A673 (cell line): Measurements from ENCODE around the gene ZFAND5. TPM values are rescaled to one million over a fixed set of nuclear protein-coding genes. Genes with fewer than 3 reads are reported as not detected.

Experiments
- BruUV-seq: library from RNA; stranded (reverse); fragments of 400-500 nt; replicated peaks from 2 replicates; lab custom pipeline; 2021; lab: Mats Ljungman, UMichigan
- CTCF ChIA-PET: fragments of 300-600 bp; sonication (Branson Sonifier 250); formaldehyde crosslinking; loops from one replicate; lab custom pipeline; 2022; ENCODE audit warnings: antibody characterized with exemption; lab: Charles Lee
- POLR2A ChIA-PET: fragments of 300-600 bp; sonication (Branson Sonifier 250); formaldehyde crosslinking; loops from one replicate; lab custom pipeline; 2022; ENCODE audit warnings: antibody characterized with exemption; ENCODE audit not compliant: low non-redundant PET; lab: Charles Lee
- DNase-seq: peaks from one replicate; pipeline ENCODE4 v3.0.0-alpha.2; 2015; ENCODE audit warnings: low spot score
- H3K27ac ChIP-seq: fragments of 200-600 bp; sonication (generic); 2 replicates; pipeline ENCODE4 v1.5.1; 2016; ENCODE audit warnings: mixed run types, low read depth, mild to moderate bottlenecking, mixed read lengths, antibody characterized with exemption, low read length; ENCODE audit not compliant: poor library complexity, severe bottlenecking
- H3K27me3 ChIP-seq: fragments of 200-600 bp; sonication (generic); replicated peaks from 2 replicates; pipeline ENCODE4 v1.6.1; 2017; ENCODE audit warnings: mixed run types, low read depth, mild to moderate bottlenecking, mixed read lengths, antibody characterized with exemption, low read length; ENCODE audit not compliant: insufficient read depth, poor library complexity
- H3K36me3 ChIP-seq: fragments of 200-600 bp; sonication (generic); 2 replicates; pipeline ENCODE4 v1.6.1; 2016; ENCODE audit warnings: mixed run types, mild to moderate bottlenecking, mixed read lengths, antibody characterized with exemption, low read length; ENCODE audit not compliant: insufficient read depth, poor library complexity, severe bottlenecking
- H3K4me1 ChIP-seq: fragments of 200-600 bp; sonication (generic); 2 replicates; pipeline ENCODE4 v1.6.1; 2017; ENCODE audit warnings: mixed run types, mild to moderate bottlenecking, mixed read lengths, antibody characterized with exemption, low read length; ENCODE audit not compliant: insufficient read depth, poor library complexity, severe bottlenecking
- H3K4me3 ChIP-seq: fragments of 200-600 bp; sonication (generic); 2 replicates; pipeline ENCODE4 v1.5.1; 2016; ENCODE audit warnings: low read depth, mixed run types, mild to moderate bottlenecking, mixed read lengths, low read length; ENCODE audit not compliant: poor library complexity, severe bottlenecking
- H3K9me3 ChIP-seq: fragments of 200-600 bp; sonication (generic); 2 replicates; pipeline ENCODE4 v1.6.1; 2016; ENCODE audit warnings: mixed run types, low read depth, mild to moderate bottlenecking, mixed read lengths, antibody characterized with exemption, low read length; ENCODE audit not compliant: poor library complexity, severe bottlenecking
- EZH2 ChIP-seq: fragments of 200-600 bp; sonication (generic); IDR thresholded peaks from 2 replicates; pipeline ENCODE4 v1.6.1; 2017; ENCODE audit warnings: borderline replicate concordance, low read depth, mild to moderate bottlenecking, mixed read lengths, antibody characterized with exemption, low read length; ENCODE audit not compliant: poor library complexity, severe bottlenecking
- intact Hi-C: fragments of 100-400 bp; cut with micrococcal nuclease; formaldehyde crosslinking; loops from one replicate; pipeline ENCODE4 v1.10.0; 2022; ENCODE audit not compliant: unreplicated experiment
- total RNA-seq: library from RNA; stranded (reverse); gene quantifications from 2 replicates; pipeline ENCODE4 v1.2.3, GENCODE V29; 2021
- TF ChIP-seq, protein P1 (sequence below): fragments of 300-800, 200-600 bp; sonication (generic); conservative IDR thresholded peaks from 2 replicates; pipeline ENCODE4 v1.5.1; 2017; ENCODE audit warnings: low read depth, mild to moderate bottlenecking, antibody characterized with exemption, low read length, moderate library complexity, mixed read lengths

ZFAND5 gene
- total RNA-seq, 1 experiment from 2014 or later: 194 TPM

- H3K36me3 ChIP-seq: peaks cover 40% of the 10 kb centered on the region
- H3K27ac ChIP-seq: peak overlapping the region; percentile 97
- no TSS peak for BruUV-seq
- intact Hi-C loops: loop anchor here (2.0 to 5.0 kb wide), 2 partner anchors 229 to 818 kb away; no protein-coding TSS in a partner anchor
- H3K4me1 ChIP-seq: peaks cover 27% of the 10 kb centered on the region
- H3K4me3 ChIP-seq: peak overlapping the region; percentile 95
- DNase-seq: peak; percentile 58
- TF ChIP-seq EZH2: no peak
- TF ChIP-seq, protein P1, sequence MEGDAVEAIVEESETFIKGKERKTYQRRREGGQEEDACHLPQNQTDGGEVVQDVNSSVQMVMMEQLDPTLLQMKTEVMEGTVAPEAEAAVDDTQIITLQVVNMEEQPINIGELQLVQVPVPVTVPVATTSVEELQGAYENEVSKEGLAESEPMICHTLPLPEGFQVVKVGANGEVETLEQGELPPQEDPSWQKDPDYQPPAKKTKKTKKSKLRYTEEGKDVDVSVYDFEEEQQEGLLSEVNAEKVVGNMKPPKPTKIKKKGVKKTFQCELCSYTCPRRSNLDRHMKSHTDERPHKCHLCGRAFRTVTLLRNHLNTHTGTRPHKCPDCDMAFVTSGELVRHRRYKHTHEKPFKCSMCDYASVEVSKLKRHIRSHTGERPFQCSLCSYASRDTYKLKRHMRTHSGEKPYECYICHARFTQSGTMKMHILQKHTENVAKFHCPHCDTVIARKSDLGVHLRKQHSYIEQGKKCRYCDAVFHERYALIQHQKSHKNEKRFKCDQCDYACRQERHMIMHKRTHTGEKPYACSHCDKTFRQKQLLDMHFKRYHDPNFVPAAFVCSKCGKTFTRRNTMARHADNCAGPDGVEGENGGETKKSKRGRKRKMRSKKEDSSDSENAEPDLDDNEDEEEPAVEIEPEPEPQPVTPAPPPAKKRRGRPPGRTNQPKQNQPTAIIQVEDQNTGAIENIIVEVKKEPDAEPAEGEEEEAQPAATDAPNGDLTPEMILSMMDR: no peak
- no peaks in the 10 kb centered on the region for H3K9me3 ChIP-seq
- ChIA-PET CTCF (no interaction called here), POLR2A (interaction anchor here (0.6 kb wide), 1 partner anchor 213 kb away, joined by 4 read pairs; no protein-coding TSS in a partner anchor)
- no peaks in the 10 kb centered on the region for H3K27me3 ChIP-seq
Measured at GRCh38 chr9:72363908-72364678, 915 bp downstream of the ZFAND5 start.

DNA sequence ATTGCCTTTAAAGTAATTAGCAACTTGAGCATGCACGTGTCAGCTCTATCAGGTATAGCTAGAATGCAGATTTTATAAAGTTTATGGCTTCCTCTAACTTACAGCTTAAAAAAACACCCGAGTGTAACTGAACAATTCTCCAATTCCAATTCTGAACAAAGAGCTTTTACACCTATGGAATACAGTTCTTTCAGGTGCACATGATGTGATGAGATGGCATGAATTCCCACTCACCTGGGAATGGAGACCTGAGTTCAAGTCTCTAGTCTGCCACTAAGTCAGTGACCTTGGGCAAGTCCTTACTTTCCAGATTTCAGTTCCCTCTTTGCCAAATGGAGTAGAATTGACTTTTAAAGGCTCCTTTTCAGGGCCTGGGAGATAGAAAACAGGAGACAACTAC lies 1.8 kb downstream of the ZFAND5 start:
- POLR2A ChIA-PET: interaction anchor here (0.6 to 0.7 kb wide), 2 partner anchors 299 to 553 kb away, joined by 3 read pairs; no protein-coding TSS in a partner anchor
- peak overlapping the region; percentile 97 for H3K27ac ChIP-seq
- intact Hi-C loops: loop anchor here (2.0 to 5.0 kb wide), 2 partner anchors 230 to 819 kb away; no protein-coding TSS in a partner anchor

GRCh38 chr9:72362680-72363139 lies 2.3 kb downstream of the ZFAND5 start:
- intact Hi-C loops: loop anchor here (2.0 to 5.0 kb wide), 2 partner anchors 230 to 820 kb away; no protein-coding TSS in a partner anchor
- TF ChIP-seq, protein P1: no peak
- no peak for TF ChIP-seq EZH2
- Histone ChIP-seq H3K36me3 (peaks cover 54% of the 10 kb centered on the region), H3K4me1 (peaks cover 27% of the 10 kb centered on the region), H3K27me3 (no peaks in the 10 kb centered on the region), H3K4me3 (peak overlapping the region; percentile 95), H3K27ac (peak overlapping the region; percentile 97), H3K9me3 (no peaks in the 10 kb centered on the region)
- no TSS peak for BruUV-seq
- POLR2A ChIA-PET: interaction anchor here (0.6 kb wide), 1 partner anchor 299 kb away, joined by 3 read pairs; no protein-coding TSS in a partner anchor
- CTCF ChIA-PET: no interaction called here
- peak; percentile 72 for DNase-seq

More for the DNA sequence above, 1.8 kb downstream of the ZFAND5 start:
- Histone ChIP-seq H3K27me3 (no peaks in the 10 kb centered on the region), H3K4me3 (peak overlapping the region; percentile 95), H3K4me1 (peaks cover 27% of the 10 kb centered on the region), H3K36me3 (peaks cover 49% of the 10 kb centered on the region), H3K9me3 (no peaks in the 10 kb centered on the region)
- CTCF ChIA-PET: no interaction called here
- no TSS peak for BruUV-seq
- no peak for TF ChIP-seq EZH2
- TF ChIP-seq, protein P1: no peak
- DNase-seq: no peak
